Stomach (tissue), 9 donors: Measurements from ENCODE around the gene C17orf107. TPM values are rescaled to one million over a fixed set of nuclear protein-coding genes. Genes with fewer than 3 reads are reported as not detected.
A peak's percentile ranks its signal among the peaks of the same experiment; 100 is the strongest.

Experiments
- DNase-seq, 2 donors: peaks; one replicate each; pipeline versions ENCODE4 v3.0.0 to v3.0.0-alpha.2; 2013 to 2019
- H3K27ac ChIP-seq, 5 donors: fragments of 200-600 bp in 4 of 5; sonication (generic) in 4 of 5; one replicate each; pipeline ENCODE4 v1.5.1; 2013 to 2019; ENCODE audit warnings: mild to moderate bottlenecking in 1 of 5, moderate library complexity in 1 of 5
- H3K27me3 ChIP-seq, 3 donors: fragments of 200-600 bp; sonication (generic); one replicate each; pipeline ENCODE4 v1.5.1; 2017 to 2019; ENCODE audit warnings: mixed run types in 1 of 3
- H3K36me3 ChIP-seq, 4 donors: fragments of 200-600 bp; sonication (generic); 1 replicate in 3 of 4; 2 replicates in 1 of 4; pipeline ENCODE4 v1.5.1; 2016 to 2019
- H3K4me1 ChIP-seq, 4 donors: fragments of 200-600 bp; sonication (generic); one replicate each; pipeline ENCODE4 v1.5.1; 2016 to 2019
- H3K4me3 ChIP-seq, 4 donors: fragments of 200-600 bp; sonication (generic) in 3 of 4; one replicate each; pipeline ENCODE4 v1.5.1; 2016 to 2019; ENCODE audit warnings: mild to moderate bottlenecking in 1 of 4
- H3K9me3 ChIP-seq, 4 donors: fragments of 200-600 bp; sonication (generic); one replicate each; pipeline ENCODE4 v1.5.1; 2016 to 2019
- EP300 ChIP-seq: sonication (generic); formaldehyde crosslinking; IDR thresholded peaks from one replicate; pipeline ENCODE4 v1.6.1; 2017; ENCODE audit warnings: antibody characterized with exemption
- POLR2A ChIP-seq, 4 donors: fragments of 450-650 bp; IDR thresholded peaks; one replicate each; pipeline ENCODE4 v1.6.1; 2016; ENCODE audit warnings: antibody characterized with exemption in 4 of 4, control low read depth in 2 of 4, mild to moderate bottlenecking in 1 of 4, moderate library complexity in 1 of 4
- POLR2AphosphoS5 ChIP-seq, 3 donors: sonication (generic); formaldehyde crosslinking; IDR thresholded peaks; one replicate each; pipeline ENCODE4 v1.6.1; 2016; ENCODE audit warnings: antibody characterized with exemption in 3 of 3
- WGBS, 5 donors: extraction: QIAGEN DNeasy Blood & Tissue Kit in 3 of 5; methylation state at CpG; one replicate each; pipeline versions ENCODE4 v1.1.5 to v1.1.7; 2013 to 2018; 5-methylcytosine and 5-hydroxymethylcytosine counted together
- intact Hi-C: fragments of 100-400 bp; cut with DNase I; formaldehyde crosslinking; loops from one replicate; pipeline ENCODE4 v1.15.1; 2023; ENCODE audit warnings: low total_unique reads
- polyA plus RNA-seq, 3 donors: library from polyadenylated mRNA; stranded (reverse); fragments of 200-250 nt; gene quantifications; one replicate each; pipeline ENCODE4 v1.2.3, GENCODE V29; 2013
- total RNA-seq, 5 donors: library from RNA; depleted of rRNA; stranded (reverse); fragments of >200 nt; gene quantifications; one replicate each; pipeline versions ENCODE4 v1.1.0 to v1.2.3, GENCODE V29; 2014 to 2016
- TF ChIP-seq, protein P1 (sequence below), 7 experiments: fragments of 450-650 bp in 4 of 7; fragments of 200-600 bp in 3 of 7; sonication (generic) in 3 of 7; IDR thresholded peaks; one replicate each; pipeline ENCODE4 v1.5.1; 2016 to 2019; ENCODE audit warnings: antibody characterized with exemption in 7 of 7, control low read depth in 2 of 7, mild to moderate bottlenecking in 1 of 7
- donor health status: healthy with polysubstance abuse.
- donor health status: Bipolar disorder and iron deficiency.
- donor health status: healthy.

The C17orf107 gene
- total and polyA plus RNA-seq, 8 donors, result 0.75 to 6.6 (median 2.8) TPM; not detected in 1

DNA sequence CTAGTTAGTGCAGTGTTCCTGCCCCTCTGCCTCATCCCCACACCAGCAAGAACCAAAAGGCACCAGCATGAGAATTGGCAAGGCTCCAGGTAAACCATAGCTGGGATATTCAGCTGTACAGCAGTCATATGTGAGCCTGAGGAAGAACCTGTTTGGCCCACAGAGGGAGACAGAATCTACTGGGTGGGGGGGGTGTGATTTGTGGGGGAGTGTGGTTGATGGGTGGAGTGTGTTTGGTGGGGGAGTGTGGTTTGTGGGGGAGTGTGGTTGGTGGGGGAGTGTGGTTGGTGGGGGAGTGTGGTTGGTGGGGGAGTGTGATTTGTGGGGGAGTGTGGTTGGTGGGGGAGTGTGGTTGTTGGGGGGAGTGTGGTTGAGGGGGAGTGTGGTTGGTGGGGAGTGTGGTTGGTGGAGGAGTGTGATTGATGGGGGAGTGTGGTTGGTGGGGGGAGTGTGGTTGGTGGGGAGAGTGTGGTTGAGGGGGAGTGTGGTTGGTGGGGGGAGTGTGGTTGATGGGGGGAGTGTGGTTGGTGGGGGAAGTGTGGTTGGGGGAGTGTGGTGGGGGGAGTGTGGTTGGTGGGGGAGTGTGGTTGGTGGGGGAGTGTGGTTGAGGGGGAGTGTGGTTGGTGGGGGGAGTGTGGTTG, 46.6 kb upstream of the C17orf107 start:
- Histone ChIP-seq H3K4me3 (no peak overlapping the region), H3K36me3 (peaks cover 0 to 14% (median 4%) of the 10 kb centered on the region in 4 donors), H3K9me3 (no peaks in the 10 kb centered on the region), H3K4me1 (peaks cover 11 to 47% (median 30%) of the 10 kb centered on the region in 4 donors), H3K27ac (no peak overlapping the region), H3K27me3 (no peaks in the 10 kb centered on the region)
- TF ChIP-seq POLR2A (IDR thresholded peaks at IDR 0.05) (no peak), EP300 (no peak), POLR2AphosphoS5 (IDR thresholded peaks at IDR 0.05) (no peak)
- TF ChIP-seq, protein P1, sequence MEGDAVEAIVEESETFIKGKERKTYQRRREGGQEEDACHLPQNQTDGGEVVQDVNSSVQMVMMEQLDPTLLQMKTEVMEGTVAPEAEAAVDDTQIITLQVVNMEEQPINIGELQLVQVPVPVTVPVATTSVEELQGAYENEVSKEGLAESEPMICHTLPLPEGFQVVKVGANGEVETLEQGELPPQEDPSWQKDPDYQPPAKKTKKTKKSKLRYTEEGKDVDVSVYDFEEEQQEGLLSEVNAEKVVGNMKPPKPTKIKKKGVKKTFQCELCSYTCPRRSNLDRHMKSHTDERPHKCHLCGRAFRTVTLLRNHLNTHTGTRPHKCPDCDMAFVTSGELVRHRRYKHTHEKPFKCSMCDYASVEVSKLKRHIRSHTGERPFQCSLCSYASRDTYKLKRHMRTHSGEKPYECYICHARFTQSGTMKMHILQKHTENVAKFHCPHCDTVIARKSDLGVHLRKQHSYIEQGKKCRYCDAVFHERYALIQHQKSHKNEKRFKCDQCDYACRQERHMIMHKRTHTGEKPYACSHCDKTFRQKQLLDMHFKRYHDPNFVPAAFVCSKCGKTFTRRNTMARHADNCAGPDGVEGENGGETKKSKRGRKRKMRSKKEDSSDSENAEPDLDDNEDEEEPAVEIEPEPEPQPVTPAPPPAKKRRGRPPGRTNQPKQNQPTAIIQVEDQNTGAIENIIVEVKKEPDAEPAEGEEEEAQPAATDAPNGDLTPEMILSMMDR (IDR thresholded peaks at IDR 0.05), result no peak
- DNase-seq, result peak in 1 of 2 donors; percentile 62
- intact Hi-C loops, result no loop called here

GRCh38 chr17:4853208-4853671, 46.1 kb upstream of the C17orf107 start:
- DNase-seq, result no peak
- TF ChIP-seq POLR2AphosphoS5 (IDR thresholded peaks at IDR 0.05) (no peak), POLR2A (IDR thresholded peaks at IDR 0.05) (no peak)
- Histone ChIP-seq H3K9me3 (no peaks in the 10 kb centered on the region), H3K27me3 (no peaks in the 10 kb centered on the region), H3K4me1 (peaks cover 17 to 47% (median 33%) of the 10 kb centered on the region in 4 donors), H3K36me3 (peaks cover 0 to 14% (median 4%) of the 10 kb centered on the region in 4 donors), H3K4me3 (no peak overlapping the region), H3K27ac (no peak overlapping the region)
- WGBS, 5 donors, result 67 to 88% (median 87%) methylated on average over 2 of the region's 2 CpGs
- intact Hi-C loops, result no loop called here

- Histone ChIP-seq H3K36me3 (peaks cover 0 to 14% (median 4%) of the 10 kb centered on the region in 4 donors), H3K27ac (no peak overlapping the region), H3K9me3 (no peaks in the 10 kb centered on the region), H3K4me3 (no peak overlapping the region), H3K27me3 (no peaks in the 10 kb centered on the region), H3K4me1 (peaks cover 20 to 50% (median 38%) of the 10 kb centered on the region in 4 donors)
- WGBS, 5 donors, result 86 to 97% (median 90%) methylated on average over 5 of the region's 5 CpGs
- DNase-seq, result peak in 1 of 2 donors; percentile 41
- TF ChIP-seq POLR2AphosphoS5 (IDR thresholded peaks at IDR 0.05), result no peak
- TF ChIP-seq, protein P1 (IDR thresholded peaks at IDR 0.05), result no peak
- no peak for TF ChIP-seq EP300
- no peak for TF ChIP-seq POLR2A (IDR thresholded peaks at IDR 0.05)
- intact Hi-C loops, result no loop called here
Measured at GRCh38 chr17:4854111-4854681, 45.1 kb upstream of the C17orf107 start.

DNA sequence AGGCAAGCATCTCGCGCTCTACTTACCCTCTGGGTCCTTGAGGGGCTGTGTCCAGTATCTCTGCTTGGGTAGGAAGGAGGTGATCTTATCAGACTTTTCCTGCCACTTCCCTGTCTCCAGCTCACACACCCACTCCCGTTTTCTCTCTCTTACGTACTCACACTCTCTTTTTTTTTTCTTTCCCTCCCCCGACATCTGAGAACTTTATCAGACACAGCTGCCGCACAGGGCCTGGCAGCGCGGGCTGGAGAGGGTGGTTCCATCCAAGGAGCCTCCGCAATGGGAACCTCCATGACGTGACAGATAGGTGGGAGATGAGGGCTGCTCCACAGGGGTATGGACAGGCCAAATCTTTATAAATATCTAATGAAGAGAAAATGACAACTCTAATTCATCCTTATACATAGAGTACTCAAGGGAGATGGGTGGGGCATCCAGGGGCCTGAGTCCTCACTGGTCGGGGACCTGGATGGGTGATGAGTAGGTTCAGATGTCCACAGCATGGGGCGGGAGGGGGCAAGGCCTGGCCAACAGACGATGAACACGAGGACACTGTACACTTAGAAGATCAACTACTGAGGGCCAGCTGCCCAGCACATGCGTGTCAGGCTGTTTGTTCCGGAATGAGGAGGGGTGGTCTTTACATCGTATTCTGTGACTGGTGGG, 42.9 kb upstream of the C17orf107 start:
- Histone ChIP-seq H3K9me3 (no peaks in the 10 kb centered on the region), H3K27me3 (no peaks in the 10 kb centered on the region), H3K4me3 (no peak overlapping the region), H3K27ac (peak overlapping the region in 1 of 5 donors; percentile 20), H3K36me3 (peaks cover 4 to 26% (median 18%) of the 10 kb centered on the region in 4 donors), H3K4me1 (peaks cover 13 to 36% (median 23%) of the 10 kb centered on the region in 4 donors)
- no peak for DNase-seq
- 83 to 90% (median 86%) methylated on average over 17 of the region's 17 CpGs for WGBS, 5 donors
- TF ChIP-seq POLR2A (IDR thresholded peaks at IDR 0.05), result no peak
- TF ChIP-seq, protein P1 (IDR thresholded peaks at IDR 0.05), result no peak
- TF ChIP-seq POLR2AphosphoS5 (IDR thresholded peaks at IDR 0.05), result no peak
- TF ChIP-seq EP300, result no peak
- intact Hi-C loops, result no loop called here
